Keratinocyte (primary cell): ENCODE measurements around the gene NRDC.

Source experiments
- EZH2 ChIP-seq: IDR thresholded peaks from one replicate; pipeline ENCODE4 v1.6.1; 2012; ENCODE audit warnings: inconsistent platforms, mild to moderate bottlenecking, low read length, moderate library complexity
- TF ChIP-seq, protein P1 (sequence below), 3 experiments: IDR thresholded peaks in 1 of 3; conservative IDR thresholded peaks in 1 of 3; optimal IDR thresholded peaks in 1 of 3; 2 replicates in 2 of 3; 3 replicates in 1 of 3; pipeline versions ENCODE3 to v1.5.1; 2011; ENCODE audit warnings: low read length in 3 of 3, mild to moderate bottlenecking in 3 of 3, moderate library complexity in 2 of 3, control low read depth in 1 of 3, inconsistent platforms in 1 of 3; ENCODE audit not compliant: insufficient read depth in 2 of 3; ENCODE audit errors: extremely low read depth in 1 of 3

DNA sequence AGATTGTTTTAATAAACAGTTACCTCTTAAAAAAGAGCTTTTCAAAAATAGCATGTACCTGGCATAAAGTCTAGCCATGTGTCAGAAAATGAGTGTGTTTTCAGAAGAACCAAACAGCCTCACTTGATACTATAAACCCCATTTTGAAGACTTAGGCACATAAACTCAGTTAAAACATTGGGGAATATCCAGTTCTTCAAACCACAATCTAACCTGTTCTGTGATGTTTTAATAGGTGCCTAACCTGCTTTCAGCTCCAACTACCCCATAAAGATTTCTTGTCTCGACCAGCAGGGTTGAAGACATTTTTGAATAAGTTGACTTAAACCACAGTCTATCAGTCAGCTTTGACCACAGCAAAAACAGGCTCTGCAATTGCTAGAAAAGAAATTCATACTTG, 41.3 kb downstream of the NRDC start:
- TF ChIP-seq, protein P1, sequence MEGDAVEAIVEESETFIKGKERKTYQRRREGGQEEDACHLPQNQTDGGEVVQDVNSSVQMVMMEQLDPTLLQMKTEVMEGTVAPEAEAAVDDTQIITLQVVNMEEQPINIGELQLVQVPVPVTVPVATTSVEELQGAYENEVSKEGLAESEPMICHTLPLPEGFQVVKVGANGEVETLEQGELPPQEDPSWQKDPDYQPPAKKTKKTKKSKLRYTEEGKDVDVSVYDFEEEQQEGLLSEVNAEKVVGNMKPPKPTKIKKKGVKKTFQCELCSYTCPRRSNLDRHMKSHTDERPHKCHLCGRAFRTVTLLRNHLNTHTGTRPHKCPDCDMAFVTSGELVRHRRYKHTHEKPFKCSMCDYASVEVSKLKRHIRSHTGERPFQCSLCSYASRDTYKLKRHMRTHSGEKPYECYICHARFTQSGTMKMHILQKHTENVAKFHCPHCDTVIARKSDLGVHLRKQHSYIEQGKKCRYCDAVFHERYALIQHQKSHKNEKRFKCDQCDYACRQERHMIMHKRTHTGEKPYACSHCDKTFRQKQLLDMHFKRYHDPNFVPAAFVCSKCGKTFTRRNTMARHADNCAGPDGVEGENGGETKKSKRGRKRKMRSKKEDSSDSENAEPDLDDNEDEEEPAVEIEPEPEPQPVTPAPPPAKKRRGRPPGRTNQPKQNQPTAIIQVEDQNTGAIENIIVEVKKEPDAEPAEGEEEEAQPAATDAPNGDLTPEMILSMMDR (optimal IDR thresholded peaks at IDR 0.05 in 1 of 3, IDR thresholded peaks at IDR 0.05 in 1 of 3, conservative IDR thresholded peaks at IDR 0.05 in 1 of 3; ENCODE audit: extremely low read depth in 1 of 3, insufficient read depth in 2 of 3, low read length in 3 of 3): no peak
- no peak for TF ChIP-seq EZH2
